SK-N-SH treated with all-trans-retinoic acid at 6 μM for 48 hours (cell line): ENCODE results near the gene ZRANB2.

ENCODE experiments used
- ATAC-seq: fragments of 200-7000 bp; cut with Tn5 transposase; 3 replicates; pipeline ENCODE4 v1.9.1; 2020; ENCODE audit warnings: mild to moderate bottlenecking, moderate library complexity
- ARNTL ChIP-seq: fragments of 450-650 bp; formaldehyde crosslinking; IDR thresholded peaks from 2 replicates; pipeline ENCODE4 v1.5.0; 2020; ENCODE audit warnings: low read depth, mild to moderate bottlenecking, moderate library complexity, borderline replicate concordance
- BACH2 ChIP-seq: fragments of 250-450 bp; sonication (Bioruptor Pico); IDR thresholded peaks from 2 replicates; pipeline ENCODE4 v1.9.0; 2021; ENCODE audit warnings: mild to moderate bottlenecking, borderline replicate concordance
- ESRRG ChIP-seq: fragments of 250-450 bp; sonication (Bioruptor Pico); IDR thresholded peaks from 2 replicates; pipeline ENCODE4 v1.6.1; 2021; ENCODE audit warnings: mild to moderate bottlenecking
- GLIS3 ChIP-seq: fragments of 250-450 bp; sonication (Bioruptor Pico); IDR thresholded peaks from 2 replicates; pipeline ENCODE4 v1.5.0; 2020; ENCODE audit warnings: mild to moderate bottlenecking, moderate library complexity
- OSR1 ChIP-seq: fragments of 250-450 bp; sonication (Bioruptor Pico); IDR thresholded peaks from 2 replicates; pipeline ENCODE4 v1.8.0; 2022; ENCODE audit warnings: moderate library complexity, mild to moderate bottlenecking, inconsistent platforms
- RARB ChIP-seq: fragments of 250-450 bp; sonication (Bioruptor Pico); IDR thresholded peaks from 2 replicates; pipeline ENCODE4 v1.8.0; 2021; ENCODE audit warnings: mild to moderate bottlenecking, moderate library complexity
- TCF4 ChIP-seq: fragments of 250-450 bp; sonication (Bioruptor Pico); IDR thresholded peaks from 2 replicates; pipeline ENCODE4 v1.8.0; 2021; ENCODE audit warnings: mild to moderate bottlenecking, moderate library complexity, borderline replicate concordance
- ZC3H10 ChIP-seq: fragments of 250-450 bp; sonication (Bioruptor Pico); IDR thresholded peaks from 2 replicates; pipeline ENCODE4 v1.5.1; 2021; ENCODE audit warnings: mild to moderate bottlenecking, moderate library complexity
- ZFP30 ChIP-seq: fragments of 450-650 bp; formaldehyde crosslinking; IDR thresholded peaks from 2 replicates; pipeline ENCODE4 v1.5.0; 2022; ENCODE audit warnings: mild to moderate bottlenecking, moderate library complexity
- ZNF565 ChIP-seq: fragments of 450-650 bp; formaldehyde crosslinking; conservative IDR thresholded peaks from 2 replicates; pipeline ENCODE4 v1.5.0; 2020; ENCODE audit warnings: low read depth, mild to moderate bottlenecking, moderate library complexity
- ZNF8 ChIP-seq: fragments of 450-650 bp; formaldehyde crosslinking; IDR thresholded peaks from 2 replicates; pipeline ENCODE4 v1.5.0; 2020; ENCODE audit warnings: mild to moderate bottlenecking, moderate library complexity
- TF ChIP-seq, protein P1 (sequence below): fragments of 250-450 bp; sonication (Bioruptor Pico); IDR thresholded peaks from 2 replicates; pipeline ENCODE4 v1.8.0; 2021; ENCODE audit warnings: low read depth, mild to moderate bottlenecking, moderate library complexity, borderline replicate concordance
- TF ChIP-seq, protein P2 (sequence below): fragments of 250-450 bp; sonication (Bioruptor Pico); IDR thresholded peaks from 2 replicates; pipeline ENCODE4 v1.5.1; 2021; ENCODE audit warnings: mild to moderate bottlenecking, moderate library complexity
- TF ChIP-seq, protein P3 (sequence below): fragments of 250-450 bp; sonication (Bioruptor Pico); IDR thresholded peaks from 2 replicates; pipeline ENCODE4 v1.5.0; 2020; ENCODE audit warnings: mild to moderate bottlenecking, moderate library complexity
- TF ChIP-seq, protein P4 (sequence below): fragments of 250-450 bp; sonication (Bioruptor Pico); IDR thresholded peaks from 2 replicates; pipeline ENCODE4 v1.8.0; 2020; ENCODE audit warnings: mild to moderate bottlenecking, moderate library complexity, borderline replicate concordance

The ZRANB2 gene

GRCh38 chr1:71080739-71081696, at the start of gene ZRANB2:
Gene ZRANB2, minus strand, starts transcription at chr1:71081035. Its CDS starts 40 bp downstream, at chr1:71080995.
- ATAC-seq = peak; percentile 98
- TF ChIP-seq ZNF565 (CRISPR knock-in tag) = no peak
- no peak for TF ChIP-seq ESRRG (CRISPR knock-in tag)
- TF ChIP-seq, protein P1, sequence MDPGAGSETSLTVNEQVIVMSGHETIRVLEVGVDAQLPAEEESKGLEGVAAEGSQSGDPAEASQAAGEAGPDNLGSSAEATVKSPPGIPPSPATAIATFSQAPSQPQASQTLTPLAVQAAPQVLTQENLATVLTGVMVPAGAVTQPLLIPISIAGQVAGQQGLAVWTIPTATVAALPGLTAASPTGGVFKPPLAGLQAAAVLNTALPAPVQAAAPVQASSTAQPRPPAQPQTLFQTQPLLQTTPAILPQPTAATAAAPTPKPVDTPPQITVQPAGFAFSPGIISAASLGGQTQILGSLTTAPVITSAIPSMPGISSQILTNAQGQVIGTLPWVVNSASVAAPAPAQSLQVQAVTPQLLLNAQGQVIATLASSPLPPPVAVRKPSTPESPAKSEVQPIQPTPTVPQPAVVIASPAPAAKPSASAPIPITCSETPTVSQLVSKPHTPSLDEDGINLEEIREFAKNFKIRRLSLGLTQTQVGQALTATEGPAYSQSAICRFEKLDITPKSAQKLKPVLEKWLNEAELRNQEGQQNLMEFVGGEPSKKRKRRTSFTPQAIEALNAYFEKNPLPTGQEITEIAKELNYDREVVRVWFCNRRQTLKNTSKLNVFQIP (CRISPR knock-in tag) = 0 out of 2 replicates have a peak, but pooled peaks have one; percentile 20
- TF ChIP-seq, protein P2, sequence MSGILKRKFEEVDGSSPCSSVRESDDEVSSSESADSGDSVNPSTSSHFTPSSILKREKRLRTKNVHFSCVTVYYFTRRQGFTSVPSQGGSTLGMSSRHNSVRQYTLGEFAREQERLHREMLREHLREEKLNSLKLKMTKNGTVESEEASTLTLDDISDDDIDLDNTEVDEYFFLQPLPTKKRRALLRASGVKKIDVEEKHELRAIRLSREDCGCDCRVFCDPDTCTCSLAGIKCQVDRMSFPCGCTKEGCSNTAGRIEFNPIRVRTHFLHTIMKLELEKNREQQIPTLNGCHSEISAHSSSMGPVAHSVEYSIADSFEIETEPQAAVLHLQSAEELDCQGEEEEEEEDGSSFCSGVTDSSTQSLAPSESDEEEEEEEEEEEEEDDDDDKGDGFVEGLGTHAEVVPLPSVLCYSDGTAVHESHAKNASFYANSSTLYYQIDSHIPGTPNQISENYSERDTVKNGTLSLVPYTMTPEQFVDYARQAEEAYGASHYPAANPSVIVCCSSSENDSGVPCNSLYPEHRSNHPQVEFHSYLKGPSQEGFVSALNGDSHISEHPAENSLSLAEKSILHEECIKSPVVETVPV (CRISPR knock-in tag) = 0 out of 2 replicates have a peak, but pooled peaks have one; percentile 19
- TF ChIP-seq TCF4 (CRISPR knock-in tag) = no peak
- no peak for TF ChIP-seq ZNF8 (CRISPR knock-in tag)
- TF ChIP-seq, protein P3, sequence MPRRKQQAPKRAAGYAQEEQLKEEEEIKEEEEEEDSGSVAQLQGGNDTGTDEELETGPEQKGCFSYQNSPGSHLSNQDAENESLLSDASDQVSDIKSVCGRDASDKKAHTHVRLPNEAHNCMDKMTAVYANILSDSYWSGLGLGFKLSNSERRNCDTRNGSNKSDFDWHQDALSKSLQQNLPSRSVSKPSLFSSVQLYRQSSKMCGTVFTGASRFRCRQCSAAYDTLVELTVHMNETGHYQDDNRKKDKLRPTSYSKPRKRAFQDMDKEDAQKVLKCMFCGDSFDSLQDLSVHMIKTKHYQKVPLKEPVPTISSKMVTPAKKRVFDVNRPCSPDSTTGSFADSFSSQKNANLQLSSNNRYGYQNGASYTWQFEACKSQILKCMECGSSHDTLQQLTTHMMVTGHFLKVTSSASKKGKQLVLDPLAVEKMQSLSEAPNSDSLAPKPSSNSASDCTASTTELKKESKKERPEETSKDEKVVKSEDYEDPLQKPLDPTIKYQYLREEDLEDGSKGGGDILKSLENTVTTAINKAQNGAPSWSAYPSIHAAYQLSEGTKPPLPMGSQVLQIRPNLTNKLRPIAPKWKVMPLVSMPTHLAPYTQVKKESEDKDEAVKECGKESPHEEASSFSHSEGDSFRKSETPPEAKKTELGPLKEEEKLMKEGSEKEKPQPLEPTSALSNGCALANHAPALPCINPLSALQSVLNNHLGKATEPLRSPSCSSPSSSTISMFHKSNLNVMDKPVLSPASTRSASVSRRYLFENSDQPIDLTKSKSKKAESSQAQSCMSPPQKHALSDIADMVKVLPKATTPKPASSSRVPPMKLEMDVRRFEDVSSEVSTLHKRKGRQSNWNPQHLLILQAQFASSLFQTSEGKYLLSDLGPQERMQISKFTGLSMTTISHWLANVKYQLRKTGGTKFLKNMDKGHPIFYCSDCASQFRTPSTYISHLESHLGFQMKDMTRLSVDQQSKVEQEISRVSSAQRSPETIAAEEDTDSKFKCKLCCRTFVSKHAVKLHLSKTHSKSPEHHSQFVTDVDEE = no peak
- no peak for TF ChIP-seq RARB (CRISPR knock-in tag)
- no peak for TF ChIP-seq ZC3H10
- no peak for TF ChIP-seq ZFP30 (CRISPR knock-in tag)
- TF ChIP-seq ARNTL (CRISPR knock-in tag) = no peak

- TF ChIP-seq GLIS3 (CRISPR knock-in tag) = no peak
- TF ChIP-seq, protein P4, sequence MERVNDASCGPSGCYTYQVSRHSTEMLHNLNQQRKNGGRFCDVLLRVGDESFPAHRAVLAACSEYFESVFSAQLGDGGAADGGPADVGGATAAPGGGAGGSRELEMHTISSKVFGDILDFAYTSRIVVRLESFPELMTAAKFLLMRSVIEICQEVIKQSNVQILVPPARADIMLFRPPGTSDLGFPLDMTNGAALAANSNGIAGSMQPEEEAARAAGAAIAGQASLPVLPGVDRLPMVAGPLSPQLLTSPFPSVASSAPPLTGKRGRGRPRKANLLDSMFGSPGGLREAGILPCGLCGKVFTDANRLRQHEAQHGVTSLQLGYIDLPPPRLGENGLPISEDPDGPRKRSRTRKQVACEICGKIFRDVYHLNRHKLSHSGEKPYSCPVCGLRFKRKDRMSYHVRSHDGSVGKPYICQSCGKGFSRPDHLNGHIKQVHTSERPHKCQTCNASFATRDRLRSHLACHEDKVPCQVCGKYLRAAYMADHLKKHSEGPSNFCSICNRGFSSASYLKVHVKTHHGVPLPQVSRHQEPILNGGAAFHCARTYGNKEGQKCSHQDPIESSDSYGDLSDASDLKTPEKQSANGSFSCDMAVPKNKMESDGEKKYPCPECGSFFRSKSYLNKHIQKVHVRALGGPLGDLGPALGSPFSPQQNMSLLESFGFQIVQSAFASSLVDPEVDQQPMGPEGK (CRISPR knock-in tag) = no peak
- TF ChIP-seq ESRRG (CRISPR knock-in tag) = no peak
- TF ChIP-seq OSR1 = no peak
- no peak for ATAC-seq
Measured at GRCh38 chr1:71128060-71128459, 47.2 kb upstream of the ZRANB2 start.

- no peak for TF ChIP-seq ZNF8 (CRISPR knock-in tag)
- ATAC-seq = no peak
Measured at GRCh38 chr1:71118086-71118485, 37.3 kb upstream of the ZRANB2 start.

- ATAC-seq = no peak
- no peak for TF ChIP-seq BACH2 (CRISPR knock-in tag)
- TF ChIP-seq, protein P2 (CRISPR knock-in tag) = no peak
- TF ChIP-seq, protein P3 = no peak
- TF ChIP-seq, protein P1 (CRISPR knock-in tag) = no peak
Measured at GRCh38 chr1:71116729-71117128, 35.9 kb upstream of the ZRANB2 start.
